Muscle of back (tissue), 11 donors: ENCODE measurements around the gene TPGS2. TPM values are rescaled to one million over a fixed set of nuclear protein-coding genes. Genes with fewer than 3 reads are reported as not detected.

Experiments
- DNase-seq, 3 donors: peaks; one replicate each; pipeline versions ENCODE4 v3.0.0 to v3.0.0-alpha.2; 2013
- polyA plus RNA-seq, 10 donors: library from polyadenylated mRNA; unstranded; fragments of 120-200 nt; gene quantifications; one replicate each; pipeline ENCODE4 v1.2.1, GENCODE V29; 2013; ENCODE audit not compliant: insufficient read length in 10 of 10

TPGS2 gene
- polyA plus RNA-seq, 10 donors, result 40.2 to 63.8 (median 46.5) TPM

GRCh38 chr18:36744261-36744876 lies 84.4 kb downstream of the TPGS2 start:
- no peak for DNase-seq

Other genes starting within 250 kb of the TPGS2 start
- gene KIAA1328, start 125 bp upstream of the TPGS2 start, polyA plus RNA-seq, result 1 to 10 TPM; 4.1 to 8.5 (median 6.2) TPM